H1 (cell line): ENCODE measurements around the gene POLR2A.

Source experiments
- CHD2 ChIP-seq: IDR thresholded peaks from 2 replicates; pipeline ENCODE4 v1.6.1; 2012; ENCODE audit warnings: low read length, improper control_type of control experiment
- EZH2 ChIP-seq: fragments of 200-600 bp; sonication (generic); IDR thresholded peaks from 2 replicates; pipeline ENCODE4 v1.7.1; 2012; ENCODE audit warnings: low read depth, mild to moderate bottlenecking, moderate library complexity, low read length, inconsistent platforms; ENCODE audit not compliant: severe bottlenecking
- MAFK ChIP-seq: IDR thresholded peaks from 2 replicates; pipeline ENCODE4 v1.6.1; 2012; ENCODE audit warnings: low read depth, mild to moderate bottlenecking, improper control_type of control experiment, low read length
- POLR2A ChIP-seq, 2 experiments: IDR thresholded peaks; 1 replicate in 1 of 2; 2 replicates in 1 of 2; pipeline ENCODE4 v1.6.1; 2011; ENCODE audit warnings: low read depth in 2 of 2, low read length in 2 of 2, mild to moderate bottlenecking in 2 of 2; ENCODE audit errors: control extremely low read depth in 1 of 2
- POLR2AphosphoS5 ChIP-seq: IDR thresholded peaks from 2 replicates; pipeline ENCODE4 v1.6.1; 2011; ENCODE audit warnings: low read depth, low read length
- RFX5 ChIP-seq: IDR thresholded peaks from 2 replicates; pipeline ENCODE4 v1.6.1; 2011; ENCODE audit warnings: low read depth, low read length, improper control_type of control experiment, borderline replicate concordance
- TAF1 ChIP-seq: IDR thresholded peaks from 2 replicates; pipeline ENCODE4 v1.6.1; 2011; ENCODE audit warnings: mild to moderate bottlenecking, low read depth, low read length
- TAF7 ChIP-seq: optimal IDR thresholded peaks from 2 replicates; pipeline ENCODE3; 2011; ENCODE audit warnings: low read depth, mild to moderate bottlenecking, inconsistent platforms, low read length, moderate library complexity, borderline replicate concordance
- TBP ChIP-seq: IDR thresholded peaks from 2 replicates; pipeline ENCODE4 v1.6.1; 2011; ENCODE audit warnings: low read depth, low read length, improper control_type of control experiment
- ZNF274 ChIP-seq: IDR thresholded peaks from 2 replicates; pipeline ENCODE4 v1.7.0; 2012; ENCODE audit warnings: low read length, borderline replicate concordance; ENCODE audit errors: extremely low read depth
- TF ChIP-seq, protein P1 (sequence below), 3 experiments: IDR thresholded peaks; 1 replicate in 2 of 3; 2 replicates in 1 of 3; pipeline versions ENCODE4 v1.5.1 to v1.6.1; 2011; ENCODE audit warnings: low read length in 3 of 3, mild to moderate bottlenecking in 3 of 3, inconsistent platforms in 2 of 3, low read depth in 1 of 3, moderate library complexity in 1 of 3; ENCODE audit not compliant: insufficient read depth in 1 of 3; ENCODE audit errors: control extremely low read depth in 1 of 3

DNA sequence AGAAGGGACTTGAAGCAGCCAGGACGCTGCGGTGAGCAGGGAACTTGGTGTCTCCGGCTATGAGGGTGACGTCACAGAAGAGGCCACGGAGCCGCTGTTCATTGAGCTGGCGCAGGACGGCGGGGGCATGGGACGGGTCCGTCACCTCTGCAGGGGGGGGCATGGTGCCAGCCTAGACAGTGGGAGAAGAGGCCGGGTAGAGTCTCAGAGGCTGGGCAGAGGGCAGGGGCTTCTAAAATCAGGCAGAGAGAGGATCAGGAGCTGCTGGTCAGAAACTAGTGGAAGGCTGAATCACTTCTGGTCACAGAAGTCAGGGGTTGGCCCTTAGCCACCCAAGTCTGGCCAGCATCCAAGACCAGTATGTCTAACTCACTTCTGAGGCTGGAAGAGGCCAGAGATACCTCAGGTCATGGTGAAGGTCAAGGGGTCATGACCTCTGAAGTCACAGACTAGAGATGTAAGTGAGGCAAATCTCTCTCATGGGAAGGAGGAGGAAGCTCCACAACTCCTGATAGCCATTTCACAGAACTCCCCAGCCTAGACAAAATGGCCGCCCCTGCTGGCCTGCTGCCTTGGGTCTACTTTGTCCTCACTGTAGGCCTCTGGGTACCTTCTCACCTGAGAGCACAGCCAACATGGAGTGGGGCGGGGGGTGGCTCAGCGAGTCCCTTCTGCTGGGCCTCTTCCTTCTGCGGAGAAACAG, 17.4 kb upstream of the POLR2A start:
- TF ChIP-seq, protein P1, sequence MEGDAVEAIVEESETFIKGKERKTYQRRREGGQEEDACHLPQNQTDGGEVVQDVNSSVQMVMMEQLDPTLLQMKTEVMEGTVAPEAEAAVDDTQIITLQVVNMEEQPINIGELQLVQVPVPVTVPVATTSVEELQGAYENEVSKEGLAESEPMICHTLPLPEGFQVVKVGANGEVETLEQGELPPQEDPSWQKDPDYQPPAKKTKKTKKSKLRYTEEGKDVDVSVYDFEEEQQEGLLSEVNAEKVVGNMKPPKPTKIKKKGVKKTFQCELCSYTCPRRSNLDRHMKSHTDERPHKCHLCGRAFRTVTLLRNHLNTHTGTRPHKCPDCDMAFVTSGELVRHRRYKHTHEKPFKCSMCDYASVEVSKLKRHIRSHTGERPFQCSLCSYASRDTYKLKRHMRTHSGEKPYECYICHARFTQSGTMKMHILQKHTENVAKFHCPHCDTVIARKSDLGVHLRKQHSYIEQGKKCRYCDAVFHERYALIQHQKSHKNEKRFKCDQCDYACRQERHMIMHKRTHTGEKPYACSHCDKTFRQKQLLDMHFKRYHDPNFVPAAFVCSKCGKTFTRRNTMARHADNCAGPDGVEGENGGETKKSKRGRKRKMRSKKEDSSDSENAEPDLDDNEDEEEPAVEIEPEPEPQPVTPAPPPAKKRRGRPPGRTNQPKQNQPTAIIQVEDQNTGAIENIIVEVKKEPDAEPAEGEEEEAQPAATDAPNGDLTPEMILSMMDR (IDR thresholded peaks at IDR 0.05; ENCODE audit: control extremely low read depth in 1 of 3, insufficient read depth in 1 of 3, low read depth in 1 of 3, low read length in 3 of 3): no peak
- TF ChIP-seq EZH2: no peak
- TF ChIP-seq POLR2A (IDR thresholded peaks at IDR 0.05; ENCODE audit: control extremely low read depth in 1 of 2, low read depth in 2 of 2, low read length in 2 of 2): no peak
- TF ChIP-seq MAFK: no peak
- TF ChIP-seq RFX5: no peak
- TF ChIP-seq TAF7: no peak
- no peak for TF ChIP-seq ZNF274
- TF ChIP-seq TAF1: no peak
- no peak for TF ChIP-seq POLR2AphosphoS5
- no peak for TF ChIP-seq CHD2
- no peak for TF ChIP-seq TBP
